ENCODE measurements around the gene GRID2.

The GRID2 gene

DNA sequence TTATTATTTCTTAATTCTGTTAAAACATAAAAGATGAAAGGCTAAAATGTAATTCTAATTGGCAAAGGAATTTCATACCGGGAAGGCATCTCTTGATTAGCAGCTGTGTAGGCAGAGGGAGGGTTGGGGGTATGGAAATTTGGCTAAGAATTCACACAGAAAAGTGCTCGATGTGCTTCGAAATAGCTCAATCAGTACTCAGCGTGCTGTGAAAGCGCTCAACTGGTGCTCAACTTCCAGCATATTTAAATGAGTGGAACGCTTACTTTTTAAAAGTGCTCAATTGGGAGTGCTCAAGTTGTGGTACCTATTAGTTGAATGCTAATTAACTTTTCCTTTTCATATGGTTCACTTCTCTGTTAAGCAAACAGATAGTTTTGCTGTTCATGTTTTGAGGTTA lies 828.9 kb downstream of the GRID2 start:
- H3K4me3 ChIP-seq (replicated peaks; ENCODE audit: low read depth, low read length): no peak overlapping the region
- TF ChIP-seq, protein P1, sequence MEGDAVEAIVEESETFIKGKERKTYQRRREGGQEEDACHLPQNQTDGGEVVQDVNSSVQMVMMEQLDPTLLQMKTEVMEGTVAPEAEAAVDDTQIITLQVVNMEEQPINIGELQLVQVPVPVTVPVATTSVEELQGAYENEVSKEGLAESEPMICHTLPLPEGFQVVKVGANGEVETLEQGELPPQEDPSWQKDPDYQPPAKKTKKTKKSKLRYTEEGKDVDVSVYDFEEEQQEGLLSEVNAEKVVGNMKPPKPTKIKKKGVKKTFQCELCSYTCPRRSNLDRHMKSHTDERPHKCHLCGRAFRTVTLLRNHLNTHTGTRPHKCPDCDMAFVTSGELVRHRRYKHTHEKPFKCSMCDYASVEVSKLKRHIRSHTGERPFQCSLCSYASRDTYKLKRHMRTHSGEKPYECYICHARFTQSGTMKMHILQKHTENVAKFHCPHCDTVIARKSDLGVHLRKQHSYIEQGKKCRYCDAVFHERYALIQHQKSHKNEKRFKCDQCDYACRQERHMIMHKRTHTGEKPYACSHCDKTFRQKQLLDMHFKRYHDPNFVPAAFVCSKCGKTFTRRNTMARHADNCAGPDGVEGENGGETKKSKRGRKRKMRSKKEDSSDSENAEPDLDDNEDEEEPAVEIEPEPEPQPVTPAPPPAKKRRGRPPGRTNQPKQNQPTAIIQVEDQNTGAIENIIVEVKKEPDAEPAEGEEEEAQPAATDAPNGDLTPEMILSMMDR (IDR thresholded peaks at IDR 0.05; ENCODE audit: low read depth, low read length, missing control alignments): no peak
- DNase-seq (ENCODE audit: extremely low read depth, low read depth): no peak

DNA sequence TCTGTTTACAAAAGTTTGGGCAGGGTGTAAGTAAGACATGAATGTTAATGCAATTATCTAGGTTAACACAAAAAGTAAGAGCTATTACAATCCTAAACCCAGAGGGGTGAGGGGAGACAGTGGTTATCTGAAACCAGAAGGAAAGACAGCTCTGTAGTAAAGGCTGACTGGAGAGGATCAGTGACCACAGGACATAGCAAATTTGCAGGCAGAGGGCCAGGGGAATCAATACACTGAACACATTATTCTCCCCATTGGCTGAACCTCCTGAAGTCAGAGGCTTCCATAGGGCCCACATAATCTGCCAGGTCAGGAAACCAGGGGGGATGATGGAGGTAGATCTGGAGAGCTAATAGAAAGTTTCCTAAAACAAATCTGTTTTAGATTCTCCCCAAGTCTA lies 835.4 kb downstream of the GRID2 start:
- no peak overlapping the region for H3K4me3 ChIP-seq (replicated peaks; ENCODE audit: low read depth, low read length)
- TF ChIP-seq, protein P1 (IDR thresholded peaks at IDR 0.05; ENCODE audit: low read depth, low read length, missing control alignments): no peak
- DNase-seq (ENCODE audit: extremely low read depth, low read depth): no peak

DNA sequence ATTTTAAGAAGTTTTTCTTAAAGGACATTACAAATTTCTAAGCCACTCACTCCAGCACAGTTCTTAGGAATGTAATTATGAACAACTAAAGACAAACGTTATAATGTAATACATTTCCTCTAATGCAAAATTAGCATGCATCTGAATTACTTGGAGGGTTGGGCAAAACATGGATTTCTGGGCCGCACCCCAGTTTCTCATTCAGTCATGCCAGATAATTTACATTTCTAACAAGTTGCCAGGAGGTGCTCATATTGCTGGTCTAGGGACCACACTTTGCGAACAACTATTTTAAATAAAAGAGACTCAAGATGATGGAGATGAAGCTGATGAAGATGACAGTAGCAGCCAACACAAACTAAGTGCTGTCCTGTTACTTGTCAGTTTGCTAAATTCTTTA lies 840.1 kb downstream of the GRID2 start:
- no peak for DNase-seq (ENCODE audit: extremely low read depth, low read depth)
- H3K4me3 ChIP-seq (replicated peaks; ENCODE audit: low read depth, low read length): no peak overlapping the region
- TF ChIP-seq, protein P1 (IDR thresholded peaks at IDR 0.05; ENCODE audit: low read depth, low read length, missing control alignments): no peak

DNA sequence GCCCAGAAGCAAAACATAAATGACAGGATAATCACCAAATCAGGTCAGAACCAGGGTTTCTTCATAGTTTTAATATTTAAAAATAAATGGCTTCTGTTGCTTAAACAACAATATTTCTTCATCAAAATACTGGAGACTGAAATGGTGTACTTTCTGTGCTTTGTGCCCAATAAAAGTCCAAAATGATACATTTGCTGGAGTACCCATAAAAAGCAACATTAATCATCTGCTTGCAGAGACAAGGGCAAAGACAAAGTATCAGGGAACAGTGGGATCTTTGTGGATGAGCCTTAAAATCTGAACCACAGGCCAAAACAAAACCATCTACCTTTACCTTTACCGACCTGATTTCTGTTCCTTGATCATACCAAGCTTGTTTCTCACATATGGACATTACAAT lies 840.9 kb downstream of the GRID2 start:
- H3K4me3 ChIP-seq (replicated peaks; ENCODE audit: low read depth, low read length): no peak overlapping the region
- TF ChIP-seq, protein P1 (IDR thresholded peaks at IDR 0.05; ENCODE audit: low read depth, low read length, missing control alignments): no peak
- no peak for DNase-seq (ENCODE audit: extremely low read depth, low read depth)

DNA sequence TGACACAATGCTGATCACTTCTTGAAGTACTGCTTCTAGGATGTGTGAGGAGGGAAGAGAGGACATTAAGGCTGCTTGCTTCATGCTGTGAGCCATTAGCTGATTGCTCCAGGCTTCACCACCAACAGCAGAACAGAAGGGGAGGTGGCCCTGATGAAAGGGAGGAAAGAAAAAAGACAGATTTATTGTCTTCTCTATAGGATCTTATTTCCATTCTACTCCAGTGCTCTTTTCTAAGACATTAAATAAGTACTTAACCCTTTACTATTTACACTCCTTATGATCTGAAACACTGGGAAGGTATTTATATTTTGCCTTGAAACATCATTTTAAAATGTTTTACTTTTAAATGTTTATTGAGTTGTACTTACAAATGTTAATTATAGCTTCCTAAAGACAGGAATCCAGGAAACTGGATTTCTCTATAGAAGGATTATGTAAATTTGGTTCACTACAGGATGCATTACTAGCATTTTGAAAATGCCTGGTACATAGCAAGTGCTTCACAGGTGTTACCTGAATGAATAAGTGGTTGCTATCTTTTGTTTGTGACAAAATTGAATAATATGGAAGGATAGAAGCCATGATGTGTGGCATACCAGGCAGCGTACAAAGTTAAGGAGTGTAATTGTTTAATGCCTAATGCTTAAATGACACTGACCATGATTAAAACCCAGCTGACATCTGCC lies 843.9 kb downstream of the GRID2 start:
- no peak overlapping the region for H3K4me3 ChIP-seq (replicated peaks; ENCODE audit: low read depth, low read length)
- TF ChIP-seq, protein P1 (IDR thresholded peaks at IDR 0.05; ENCODE audit: low read depth, low read length, missing control alignments): no peak
- DNase-seq (ENCODE audit: extremely low read depth, low read depth): no peak

DNA sequence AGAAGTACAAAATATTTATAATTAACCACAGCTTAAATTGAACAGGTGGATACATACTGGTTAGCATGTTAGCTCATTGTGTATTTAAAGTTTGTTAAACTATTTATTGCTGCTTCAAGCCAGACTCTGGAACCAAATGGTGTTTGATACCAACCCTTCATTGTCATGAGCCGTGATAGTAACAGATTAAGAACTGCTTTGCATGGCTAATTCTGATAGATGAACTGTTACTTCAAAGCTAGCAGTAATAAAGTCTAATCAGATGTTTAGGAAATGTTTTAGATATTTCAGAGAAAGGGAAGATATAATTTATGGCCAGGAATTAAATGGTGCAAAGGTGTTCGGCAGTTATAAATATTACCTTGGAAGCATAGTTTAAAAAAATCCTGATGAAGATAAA lies 848.7 kb downstream of the GRID2 start:
- H3K4me3 ChIP-seq (replicated peaks; ENCODE audit: low read depth, low read length): no peak overlapping the region
- TF ChIP-seq, protein P1 (IDR thresholded peaks at IDR 0.05; ENCODE audit: low read depth, low read length, missing control alignments): no peak
- DNase-seq (ENCODE audit: extremely low read depth, low read depth): no peak

DNA sequence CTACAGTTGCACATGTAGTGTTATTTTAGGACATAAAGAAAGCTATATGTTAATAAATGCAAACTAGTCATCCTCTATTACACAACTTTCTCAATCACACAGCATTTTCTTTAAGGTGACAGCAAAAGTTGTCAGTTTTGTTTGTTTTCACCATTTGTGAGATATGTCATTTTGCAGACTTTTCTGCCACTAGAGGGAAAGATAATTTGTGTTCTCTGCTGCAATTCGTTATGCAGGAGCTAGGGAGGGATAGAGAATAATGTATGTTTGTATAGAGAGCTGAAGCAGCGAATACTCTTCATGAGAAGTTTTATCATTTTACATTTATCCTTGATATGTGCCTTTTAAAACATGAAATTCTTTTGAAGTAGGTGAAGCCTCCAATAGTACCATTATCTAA lies 854.2 kb downstream of the GRID2 start:
- DNase-seq (ENCODE audit: extremely low read depth, low read depth): no peak
- no peak overlapping the region for H3K4me3 ChIP-seq (replicated peaks; ENCODE audit: low read depth, low read length)
- TF ChIP-seq, protein P1 (IDR thresholded peaks at IDR 0.05; ENCODE audit: low read depth, low read length, missing control alignments): no peak
